Hypothalamus (tissue), 51 donors: ENCODE data around the gene CRTAC1.
A peak's percentile ranks its signal among the peaks of the same experiment; 100 is the strongest.

Experiments
- DNase-seq, 51 donors: peaks; one replicate each; lab custom pipeline; 2025; lab: John Stamatoyannopoulos, UW

The CRTAC1 gene, protein sequence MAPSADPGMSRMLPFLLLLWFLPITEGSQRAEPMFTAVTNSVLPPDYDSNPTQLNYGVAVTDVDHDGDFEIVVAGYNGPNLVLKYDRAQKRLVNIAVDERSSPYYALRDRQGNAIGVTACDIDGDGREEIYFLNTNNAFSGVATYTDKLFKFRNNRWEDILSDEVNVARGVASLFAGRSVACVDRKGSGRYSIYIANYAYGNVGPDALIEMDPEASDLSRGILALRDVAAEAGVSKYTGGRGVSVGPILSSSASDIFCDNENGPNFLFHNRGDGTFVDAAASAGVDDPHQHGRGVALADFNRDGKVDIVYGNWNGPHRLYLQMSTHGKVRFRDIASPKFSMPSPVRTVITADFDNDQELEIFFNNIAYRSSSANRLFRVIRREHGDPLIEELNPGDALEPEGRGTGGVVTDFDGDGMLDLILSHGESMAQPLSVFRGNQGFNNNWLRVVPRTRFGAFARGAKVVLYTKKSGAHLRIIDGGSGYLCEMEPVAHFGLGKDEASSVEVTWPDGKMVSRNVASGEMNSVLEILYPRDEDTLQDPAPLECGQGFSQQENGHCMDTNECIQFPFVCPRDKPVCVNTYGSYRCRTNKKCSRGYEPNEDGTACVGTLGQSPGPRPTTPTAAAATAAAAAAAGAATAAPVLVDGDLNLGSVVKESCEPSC

DNA sequence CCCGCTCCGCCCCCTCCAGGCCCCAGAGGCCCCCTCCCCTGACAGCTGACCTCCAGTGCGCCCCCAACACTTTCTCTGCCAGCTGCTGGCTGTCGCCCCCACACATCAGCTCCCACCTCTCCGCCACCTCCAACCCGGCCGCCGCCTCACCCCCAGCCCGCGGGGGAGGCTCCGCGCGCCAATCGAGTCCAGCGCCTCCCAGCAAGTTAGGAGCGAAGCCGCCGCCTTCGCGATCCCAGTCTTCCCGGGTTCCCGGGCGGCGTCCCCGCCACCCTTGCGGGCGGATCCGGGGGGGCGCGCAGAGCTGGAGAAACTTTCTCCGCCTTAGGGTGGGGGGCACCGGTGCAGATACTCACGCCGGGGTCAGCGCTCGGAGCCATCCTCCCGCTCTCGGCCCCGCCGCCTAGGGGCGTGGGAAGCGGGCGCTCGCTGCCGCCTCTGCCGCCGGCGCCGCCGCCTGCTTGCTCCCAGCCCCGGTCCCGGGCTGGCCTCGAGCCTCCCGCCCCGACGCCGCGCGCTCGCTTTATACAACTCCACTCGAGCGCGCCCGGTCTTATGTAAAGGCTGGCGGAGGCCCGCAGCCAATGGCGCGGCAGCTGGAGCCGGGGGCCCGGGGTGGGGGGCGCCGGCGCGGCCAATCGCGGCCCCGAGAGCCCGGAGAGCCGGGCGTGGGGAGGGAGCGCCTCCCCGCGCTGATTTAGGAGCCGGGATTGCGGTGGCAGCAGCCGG is at the start of gene CRTAC1:
Gene CRTAC1, minus strand, starts transcription at position 529 of the 729 bp plus-strand sequence. Its CDS starts 149 bp downstream, at position 380.
- peak in 47 of 51 donors; percentile 9 to 85 (median 68) for DNase-seq

GRCh38 chr10:98078774-98079173 is 48.4 kb upstream of the CRTAC1 start:
- DNase-seq = no peak

DNA sequence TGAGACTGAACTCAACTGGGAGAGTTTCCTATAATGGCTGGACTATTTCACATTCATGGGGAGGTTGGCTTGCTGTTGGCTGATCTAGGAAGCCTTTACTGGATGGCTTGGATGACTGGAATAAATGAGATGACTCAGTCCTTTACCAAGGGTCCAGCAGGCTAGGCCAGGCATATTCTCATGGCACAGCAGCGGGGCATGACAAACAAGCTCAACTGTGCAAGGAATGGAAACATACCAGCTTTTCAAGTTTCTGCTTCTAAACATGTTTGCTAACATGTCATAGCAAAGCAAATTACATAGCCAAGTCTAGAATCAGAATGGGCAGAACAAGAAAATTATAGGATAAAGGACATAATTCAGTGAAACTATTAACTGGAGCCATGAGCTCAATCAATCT is 46.8 kb upstream of the CRTAC1 start:
- no peak for DNase-seq

DNA sequence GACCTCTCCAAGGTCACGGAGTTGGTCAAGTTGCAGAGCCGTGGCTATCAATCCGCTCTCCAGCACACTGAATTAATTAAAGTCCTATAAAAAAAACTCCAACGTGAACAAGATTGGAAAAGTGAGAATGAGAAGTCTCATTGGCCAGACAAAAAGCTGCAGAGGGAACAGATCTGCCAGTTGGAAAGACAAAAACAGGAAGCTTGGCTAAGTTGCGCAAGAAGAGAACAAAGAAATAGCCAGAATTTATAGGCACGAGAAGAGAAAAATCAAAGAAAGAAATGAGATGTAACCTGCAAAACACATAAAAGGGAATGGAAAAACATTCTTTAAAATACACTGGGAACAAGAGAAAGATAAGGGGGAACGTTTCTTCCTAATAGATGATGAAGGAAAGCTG is 45.7 kb upstream of the CRTAC1 start:
- no peak for DNase-seq

DNA sequence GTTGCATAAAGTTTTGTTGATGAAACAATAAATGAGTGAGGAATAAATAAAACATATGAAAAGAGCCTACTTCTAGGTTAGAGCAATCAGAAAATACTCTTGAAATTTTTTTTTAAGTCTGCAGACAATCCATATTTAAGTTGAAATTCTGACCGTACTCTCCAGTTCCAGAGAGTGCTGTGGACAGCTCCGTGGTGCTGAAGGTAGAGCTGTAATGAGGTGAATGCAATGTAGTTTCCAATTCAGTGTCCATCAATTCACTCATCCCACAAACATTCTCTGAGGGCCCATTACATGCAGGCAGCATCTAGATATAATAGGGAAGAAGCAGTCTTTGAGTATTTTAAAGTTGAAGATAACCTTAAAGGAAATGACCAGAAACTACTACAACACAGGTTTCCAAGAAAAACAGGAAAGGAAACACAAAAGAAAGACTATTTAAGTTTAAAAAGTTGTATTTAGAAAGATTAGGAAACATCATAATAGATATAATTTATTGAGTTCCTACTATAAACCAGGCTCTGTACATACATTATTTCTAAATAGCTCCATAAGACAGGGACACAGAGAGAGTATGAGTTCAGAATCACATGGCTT is 44.0 kb upstream of the CRTAC1 start:
- DNase-seq = no peak

DNA sequence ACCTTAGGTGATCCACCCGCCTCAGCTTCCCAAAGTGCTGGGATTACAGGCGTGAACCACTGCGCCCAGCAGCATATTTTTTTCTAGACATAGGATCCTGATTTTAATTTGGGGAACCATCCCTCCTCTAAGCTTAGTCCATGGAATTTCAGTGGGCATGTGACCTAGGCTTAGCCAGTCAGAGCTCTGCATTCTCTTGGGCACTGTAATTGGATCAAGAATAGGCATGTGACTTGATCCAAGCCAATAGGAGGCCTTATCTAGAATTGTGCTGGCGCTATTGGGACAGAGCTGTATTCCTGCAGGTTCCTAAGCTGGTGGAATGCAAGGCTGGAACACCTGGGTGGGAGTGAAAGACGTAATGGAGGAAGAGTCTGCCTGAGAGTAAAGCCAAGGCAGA is 36.7 kb upstream of the CRTAC1 start:
- DNase-seq = no peak

DNA sequence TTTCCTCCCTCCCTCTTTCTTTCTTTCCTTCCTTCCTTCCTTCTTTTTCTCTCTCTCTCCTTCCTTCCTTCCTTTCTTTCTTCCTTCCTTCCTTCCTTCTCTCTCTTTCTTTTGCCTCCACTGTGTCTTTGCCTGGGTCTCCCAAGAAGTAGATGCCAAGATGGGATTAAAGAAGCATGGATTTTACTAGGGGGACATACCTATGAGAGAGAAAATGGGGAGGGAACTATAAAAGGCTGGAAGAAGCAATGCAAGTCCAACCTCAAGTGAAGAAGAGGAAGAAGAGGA is 33.3 kb upstream of the CRTAC1 start:
- no peak for DNase-seq

- DNase-seq = peak in 1 of 51 donors; percentile 22
Observed at GRCh38 chr10:98062424-98062823, 32.0 kb upstream of the CRTAC1 start.

DNA sequence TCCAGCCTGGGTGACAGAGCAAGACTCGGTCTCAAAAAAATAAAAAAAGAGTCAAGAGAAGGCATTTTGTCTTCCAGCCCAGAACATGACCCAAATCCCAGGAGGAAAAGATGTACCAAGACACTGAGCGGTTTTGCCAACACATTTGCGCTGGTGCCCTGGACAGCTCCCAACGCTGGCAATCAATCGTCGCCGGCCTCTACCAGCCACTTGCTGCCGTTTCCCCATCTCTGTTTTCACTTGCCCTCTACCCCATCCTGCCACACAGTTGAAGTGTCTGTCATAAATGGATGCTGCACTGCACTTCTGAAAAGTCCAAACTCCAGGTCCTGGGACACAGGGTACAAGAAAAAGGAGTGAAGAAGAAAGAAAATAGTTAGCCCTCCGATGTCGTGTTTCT is 29.7 kb upstream of the CRTAC1 start:
- peak in 5 of 51 donors; percentile 2 to 15 (median 3) for DNase-seq

- DNase-seq = peak in 1 of 51 donors; percentile 5
Observed at GRCh38 chr10:98058295-98058694, 27.9 kb upstream of the CRTAC1 start.

DNA sequence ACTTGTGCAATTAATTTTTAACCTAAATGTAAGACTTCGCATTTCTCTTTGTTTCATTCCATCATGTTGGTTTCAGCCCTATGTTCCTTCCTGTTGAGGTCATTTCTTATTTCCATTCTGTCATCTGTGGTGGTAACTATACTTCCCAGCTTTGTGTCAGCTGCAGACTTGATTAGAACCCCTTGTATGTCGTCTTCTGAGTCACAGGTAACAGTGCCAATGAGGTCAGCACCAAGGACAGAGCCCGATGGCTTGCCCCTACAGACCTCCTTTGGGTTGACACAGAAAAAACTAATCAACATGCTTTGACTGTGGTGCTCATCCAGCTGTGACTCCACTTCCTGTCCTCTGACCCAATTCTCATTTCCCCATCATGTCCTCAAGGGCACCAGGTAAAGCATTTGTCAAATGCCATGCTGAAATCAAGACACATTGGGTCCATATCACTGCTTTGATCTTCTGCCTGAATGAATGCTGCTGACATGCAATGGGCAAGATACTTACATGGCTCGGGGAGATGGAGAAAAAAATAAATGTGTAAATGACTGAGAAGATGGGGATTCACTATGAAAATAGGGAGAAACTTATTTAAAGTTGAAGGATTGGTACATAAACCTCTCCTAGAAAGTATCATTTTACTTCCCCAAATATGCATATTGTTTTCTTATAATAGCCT is 25.6 kb upstream of the CRTAC1 start:
- no peak for DNase-seq

GRCh38 chr10:98047009-98047741 is 16.8 kb upstream of the CRTAC1 start:
- DNase-seq = peak in 38 of 51 donors; percentile 10 to 80 (median 46)

DNA sequence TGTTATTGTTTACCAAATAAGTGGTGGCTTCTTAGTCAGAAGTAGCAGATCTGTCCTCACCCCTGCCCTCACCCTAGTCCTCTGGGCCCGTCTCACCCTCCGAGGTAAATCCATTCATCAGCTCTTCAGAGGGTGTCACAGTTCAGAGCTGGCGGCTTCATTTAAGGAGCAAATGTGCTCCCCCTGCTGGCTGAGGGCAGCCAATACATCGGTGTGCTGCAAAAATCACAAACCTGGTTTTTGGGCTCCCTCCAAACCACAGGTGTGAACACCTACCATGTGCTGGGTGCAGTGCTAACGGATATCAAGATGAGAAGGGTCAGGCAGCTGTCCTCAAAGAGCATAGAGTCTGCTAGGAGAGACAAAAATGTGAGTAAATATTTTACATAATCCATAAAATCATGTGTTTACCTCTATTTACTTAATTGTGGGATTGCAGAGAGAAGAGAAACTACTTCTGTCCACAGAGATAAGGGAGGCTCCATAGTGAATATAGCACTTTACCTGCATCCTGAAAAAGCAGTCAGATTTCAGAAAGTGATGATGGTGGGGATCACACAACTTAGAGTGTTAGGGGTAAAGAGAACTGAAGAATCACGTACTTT is 15.5 kb upstream of the CRTAC1 start:
- DNase-seq = peak in 35 of 51 donors; percentile 4 to 72 (median 24)

DNA sequence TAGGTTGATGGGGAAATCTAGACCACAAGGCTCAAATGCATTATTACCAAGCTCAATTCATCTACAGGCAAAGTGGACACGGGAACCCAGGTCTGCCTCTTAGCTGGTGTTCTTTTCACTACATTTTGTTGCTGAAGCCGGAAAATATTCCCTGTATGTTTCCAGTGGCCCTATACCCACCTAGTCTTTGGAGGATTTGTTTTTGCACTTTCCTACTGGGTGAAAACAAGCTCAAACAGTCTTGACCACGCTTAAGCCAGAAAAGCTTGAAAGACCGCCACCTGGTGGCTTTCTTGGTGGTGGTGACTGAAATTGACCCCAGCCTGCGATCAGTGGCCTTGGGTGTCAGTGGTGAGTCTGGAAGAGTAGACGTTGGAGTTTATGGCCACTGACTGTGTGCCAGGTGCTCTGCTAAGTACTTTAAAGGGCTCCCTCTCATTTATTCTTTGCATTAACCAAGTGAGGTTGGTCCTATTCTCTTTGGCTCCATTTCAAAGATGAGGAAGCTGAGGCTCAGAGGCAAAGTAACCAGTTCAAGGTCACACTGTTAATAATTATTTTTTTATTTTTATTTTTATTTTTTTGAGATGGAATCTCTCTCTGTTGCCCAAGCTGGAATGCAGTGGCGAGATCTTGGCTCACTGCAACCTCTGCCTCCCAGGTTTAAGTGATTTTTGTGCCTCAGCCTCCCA is 11.1 kb upstream of the CRTAC1 start:
- DNase-seq = peak in 43 of 51 donors; percentile 7 to 78 (median 44)

- DNase-seq = no peak
Observed at GRCh38 chr10:98039690-98040381, 9.4 kb upstream of the CRTAC1 start.

DNA sequence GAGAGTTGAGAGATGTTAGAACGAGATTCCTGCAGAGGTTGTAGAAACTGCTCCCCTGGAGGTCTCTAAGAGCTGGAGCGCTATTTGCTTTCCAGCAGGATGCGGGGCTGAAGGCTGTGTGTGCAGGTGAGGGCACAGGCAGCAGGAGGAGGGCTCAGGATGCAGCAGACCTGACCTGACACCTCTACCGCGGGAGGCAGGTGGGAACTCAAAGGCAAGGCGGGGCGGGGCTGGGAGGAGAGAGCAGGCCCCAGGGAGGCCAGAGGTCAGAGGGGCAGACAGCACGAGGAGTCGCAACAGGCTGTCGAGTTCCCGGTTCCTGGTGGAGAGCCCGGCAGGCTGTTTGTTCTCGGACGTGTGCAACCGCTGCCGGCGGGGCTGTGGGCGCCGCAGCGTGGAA is 7.9 kb upstream of the CRTAC1 start:
- DNase-seq = no peak

GRCh38 chr10:98035599-98035998 is 5.2 kb upstream of the CRTAC1 start:
- DNase-seq = no peak

GRCh38 chr10:98033515-98033914 is 3.1 kb upstream of the CRTAC1 start:
- DNase-seq = no peak
